LNCaP clone FGC (cell line): ENCODE results near the gene LCMT2.
"Not testable (repeated sequence)": the region's sequence is repeated elsewhere in the genome, so short reads cannot be mapped to it uniquely, and the experiment has no call there.

Experiments used
- DNase-seq: peaks from one replicate; pipeline ENCODE4 v3.0.0-alpha.2; 2011; ENCODE audit warnings: low read depth
- H3K4me3 ChIP-seq: 2 replicates; pipeline ENCODE4 v1.5.1; 2011; ENCODE audit warnings: mild to moderate bottlenecking, low read depth, low read length, control low read depth
- CTCF ChIP-seq: IDR thresholded peaks from 2 replicates; pipeline ENCODE4 v1.5.1; 2012; ENCODE audit warnings: mild to moderate bottlenecking; ENCODE audit not compliant: control insufficient read depth, insufficient read depth; ENCODE audit errors: extremely low read depth

LCMT2 gene

GRCh38 chr15:43292375-43293078 is 37.8 kb downstream of the LCMT2 start:
- no peak for TF ChIP-seq CTCF
- H3K4me3 ChIP-seq = no peak overlapping the region
- no peak for DNase-seq

GRCh38 chr15:43289656-43290055 is 40.7 kb downstream of the LCMT2 start:
- H3K4me3 ChIP-seq, DNase-seq: not testable (repeated sequence)

- TF ChIP-seq CTCF = no peak
- DNase-seq = no peak
These were observed 43.1 kb downstream of the LCMT2 start for GRCh38 chr15:43287254-43287653.

GRCh38 chr15:43286074-43286473 is 44.3 kb downstream of the LCMT2 start:
- no peak for TF ChIP-seq CTCF
- no peak for DNase-seq
- H3K4me3 ChIP-seq = no peak overlapping the region

More at GRCh38 chr15:43287254-43287653, 43.1 kb downstream of the LCMT2 start:
- no peak overlapping the region for H3K4me3 ChIP-seq

GRCh38 chr15:43285609-43286037 is 44.8 kb downstream of the LCMT2 start:
- TF ChIP-seq CTCF = peak; percentile 80
- H3K4me3 ChIP-seq = no peak overlapping the region
- peak; percentile 41 for DNase-seq

- no peak for TF ChIP-seq CTCF
- no peak for DNase-seq
These were observed 46.8 kb downstream of the LCMT2 start for GRCh38 chr15:43283526-43283925.

GRCh38 chr15:43281926-43282602 is 48.3 kb downstream of the LCMT2 start:
- TF ChIP-seq CTCF = no peak

More at GRCh38 chr15:43283526-43283925, 46.8 kb downstream of the LCMT2 start:
- H3K4me3 ChIP-seq = no peak overlapping the region

More at GRCh38 chr15:43281926-43282602, 48.3 kb downstream of the LCMT2 start:
- H3K4me3 ChIP-seq = no peak overlapping the region
- no peak for DNase-seq
